Ammon's horn (tissue), 1 donor: Measurements from ENCODE around the gene DUSP5.
"Not testable (repeated sequence)": the region's sequence is repeated elsewhere in the genome, so short reads cannot be mapped to it uniquely, and the experiment has no call there.

Source experiments
- DNase-seq: peaks from one replicate; pipeline ENCODE4 v3.0.0-alpha.2; 2016; ENCODE audit warnings: low spot score

Gene DUSP5

GRCh38 chr10:110522365-110522988, 24.8 kb downstream of the DUSP5 start:
- no peak for DNase-seq

GRCh38 chr10:110523736-110524135, 26.0 kb downstream of the DUSP5 start:
- no peak for DNase-seq

- DNase-seq, result no peak
Observed at GRCh38 chr10:110524179-110524858, 26.6 kb downstream of the DUSP5 start.

GRCh38 chr10:110524859-110525232, 27.1 kb downstream of the DUSP5 start:
- no peak for DNase-seq

- DNase-seq, result no peak
Observed at GRCh38 chr10:110525349-110526260, 27.9 kb downstream of the DUSP5 start.

- DNase-seq, result no peak
Observed at GRCh38 chr10:110527731-110528171, 30.0 kb downstream of the DUSP5 start.

- DNase-seq, result no peak
Observed at GRCh38 chr10:110528224-110528996, 30.7 kb downstream of the DUSP5 start.

- DNase-seq, result not testable (repeated sequence)
Observed at GRCh38 chr10:110528997-110529524, 31.4 kb downstream of the DUSP5 start.

GRCh38 chr10:110529596-110530011, 31.9 kb downstream of the DUSP5 start:
- DNase-seq, result no peak

GRCh38 chr10:110530131-110530831, 32.6 kb downstream of the DUSP5 start:
- no peak for DNase-seq

- DNase-seq, result no peak
Observed at GRCh38 chr10:110531687-110532086, 34.0 kb downstream of the DUSP5 start.

- DNase-seq, result not testable (repeated sequence)
Observed at GRCh38 chr10:110532628-110533027, 34.9 kb downstream of the DUSP5 start.

GRCh38 chr10:110533149-110533548, 35.4 kb downstream of the DUSP5 start:
- DNase-seq, result no peak

GRCh38 chr10:110534571-110534970, 36.9 kb downstream of the DUSP5 start:
- DNase-seq, result no peak

GRCh38 chr10:110535958-110536891, 38.5 kb downstream of the DUSP5 start:
- no peak for DNase-seq

- no peak for DNase-seq
Observed at GRCh38 chr10:110539091-110539490, 41.4 kb downstream of the DUSP5 start.

- no peak for DNase-seq
Observed at GRCh38 chr10:110540031-110540430, 42.3 kb downstream of the DUSP5 start.

GRCh38 chr10:110544958-110545537, 47.3 kb downstream of the DUSP5 start:
- DNase-seq, result no peak

GRCh38 chr10:110546077-110546476, 48.4 kb downstream of the DUSP5 start:
- no peak for DNase-seq
